GM19351 (cell line): Measurements from ENCODE around the gene SOX2.

Experiments used
- ATAC-seq: cut with Tn5 transposase; IDR thresholded peaks from one replicate; pipeline ENCODE4 v1.9.1; 2021; ENCODE audit warnings: mild to moderate bottlenecking, moderate library complexity; ENCODE audit not compliant: unreplicated experiment

Gene SOX2

GRCh38 chr3:181711325-181712135, at the start of gene SOX2:
Gene SOX2 (plus strand): TSS chr3:181711925. CDS start chr3:181712361, 436 bp downstream.
- no peak for ATAC-seq

GRCh38 chr3:181683563-181683962, 28.2 kb upstream of the SOX2 start:
- ATAC-seq = no peak

GRCh38 chr3:181687190-181687589, 24.5 kb upstream of the SOX2 start:
- ATAC-seq = no peak

GRCh38 chr3:181687731-181688130, 24.0 kb upstream of the SOX2 start:
- ATAC-seq = no peak

- ATAC-seq = no peak
Measured at GRCh38 chr3:181689546-181689945, 22.2 kb upstream of the SOX2 start.

- ATAC-seq = no peak
Measured at GRCh38 chr3:181690769-181691168, 21.0 kb upstream of the SOX2 start.

GRCh38 chr3:181691901-181692300, 19.8 kb upstream of the SOX2 start:
- ATAC-seq = no peak

GRCh38 chr3:181692311-181693145, 19.2 kb upstream of the SOX2 start:
- no peak for ATAC-seq

- no peak for ATAC-seq
Measured at GRCh38 chr3:181693280-181693679, 18.4 kb upstream of the SOX2 start.

GRCh38 chr3:181694805-181695660, 16.7 kb upstream of the SOX2 start:
- no peak for ATAC-seq

- no peak for ATAC-seq
Measured at GRCh38 chr3:181695661-181696491, 15.8 kb upstream of the SOX2 start.

- no peak for ATAC-seq
Measured at GRCh38 chr3:181696626-181697230, 15.0 kb upstream of the SOX2 start.

GRCh38 chr3:181698263-181698954, 13.3 kb upstream of the SOX2 start:
- no peak for ATAC-seq

- no peak for ATAC-seq
Measured at GRCh38 chr3:181699171-181699903, 12.4 kb upstream of the SOX2 start.

GRCh38 chr3:181700168-181701087, 11.3 kb upstream of the SOX2 start:
- peak; percentile 74 for ATAC-seq

- no peak for ATAC-seq
Measured at GRCh38 chr3:181701096-181701495, 10.6 kb upstream of the SOX2 start.

GRCh38 chr3:181703601-181704420, 7.9 kb upstream of the SOX2 start:
- ATAC-seq = no peak
